PC-9 (cell line): ENCODE measurements around the gene RFTN1. TPM values are rescaled to one million over a fixed set of nuclear protein-coding genes. Genes with fewer than 3 reads are reported as not detected.

Experiments
- BruUV-seq: library from RNA; stranded (reverse); fragments of 400-500 nt; replicated peaks from 2 replicates; lab custom pipeline; 2021; lab: Mats Ljungman, UMichigan
- CTCF ChIA-PET: fragments of 300-600 bp; sonication (Branson Sonifier 250); formaldehyde crosslinking; loops from one replicate; lab custom pipeline; 2022; ENCODE audit warnings: antibody characterized with exemption; lab: Charles Lee
- POLR2A ChIA-PET: fragments of 300-600 bp; sonication (Branson Sonifier 250); formaldehyde crosslinking; loops from one replicate; lab custom pipeline; 2022; ENCODE audit warnings: antibody characterized with exemption; ENCODE audit not compliant: unreplicated experiment; lab: Charles Lee
- DNase-seq, 2 experiments: peaks; one replicate each; pipeline versions ENCODE4 v3.0.0 to v3.0.0-alpha.2; 2015 to 2022; ENCODE audit warnings: mixed read lengths in 1 of 2
- H2AFZ ChIP-seq: fragments of 200-600 bp; sonication (generic); 2 replicates; pipeline ENCODE4 v1.8.1; 2017; ENCODE audit warnings: antibody characterized with exemption
- H3F3A ChIP-seq: fragments of 200-600 bp; sonication (generic); 2 replicates; pipeline ENCODE4 v1.8.1; 2017; ENCODE audit warnings: antibody characterized with exemption, mild to moderate bottlenecking, low read depth; ENCODE audit not compliant: insufficient read depth
- H3K27ac ChIP-seq: fragments of 200-600 bp; sonication (generic); 2 replicates; pipeline ENCODE4 v1.6.1; 2016; ENCODE audit warnings: mixed run types
- H3K27me3 ChIP-seq: fragments of 200-600 bp; sonication (generic); 2 replicates; pipeline ENCODE4 v1.6.1; 2016; ENCODE audit warnings: low read depth, mixed run types; ENCODE audit not compliant: insufficient read depth
- H3K36me3 ChIP-seq: fragments of 200-600 bp; sonication (generic); 2 replicates; pipeline ENCODE4 v1.6.1; 2016; ENCODE audit warnings: low read depth, mixed run types
- H3K4me1 ChIP-seq: fragments of 200-600 bp; sonication (generic); replicated peaks from 2 replicates; pipeline ENCODE4 v1.6.1; 2016; ENCODE audit warnings: mixed run types; ENCODE audit not compliant: insufficient read depth
- H3K4me2 ChIP-seq: fragments of 200-600 bp; sonication (generic); 2 replicates; pipeline ENCODE4 v1.6.1; 2017; ENCODE audit warnings: mixed run types
- H3K4me3 ChIP-seq: fragments of 200-600 bp; sonication (generic); 2 replicates; pipeline ENCODE4 v1.6.1; 2016; ENCODE audit warnings: mixed run types
- H3K79me2 ChIP-seq: fragments of 200-600 bp; sonication (generic); 2 replicates; pipeline ENCODE4 v1.6.1; 2017; ENCODE audit warnings: low read depth, mixed run types
- H3K9me2 ChIP-seq: fragments of 200-600 bp; sonication (generic); 2 replicates; pipeline ENCODE4 v1.8.1; 2017; ENCODE audit warnings: mild to moderate bottlenecking; ENCODE audit not compliant: insufficient read depth
- H3K9me3 ChIP-seq: fragments of 200-600 bp; sonication (generic); 2 replicates; pipeline ENCODE4 v1.8.1; 2016; ENCODE audit warnings: low read depth; ENCODE audit not compliant: insufficient read depth
- H4K20me1 ChIP-seq: fragments of 200-600 bp; sonication (generic); 2 replicates; pipeline ENCODE4 v1.8.1; 2017; ENCODE audit not compliant: insufficient read depth
- EZH2 ChIP-seq: fragments of 200-600 bp; sonication (generic); IDR thresholded peaks from 2 replicates; pipeline ENCODE4 v1.8.0; 2017; ENCODE audit warnings: antibody characterized with exemption, low read depth
- intact Hi-C: fragments of 100-400 bp; cut with micrococcal nuclease; formaldehyde crosslinking; loops from one replicate; pipeline ENCODE4 v1.10.0; 2022; ENCODE audit not compliant: unreplicated experiment
- total RNA-seq: library from RNA; stranded (reverse); gene quantifications from 2 replicates; pipeline ENCODE4 v1.2.3, GENCODE V29; 2021
- TF ChIP-seq, protein P1 (sequence below): fragments of 200-600 bp; sonication (generic); conservative IDR thresholded peaks from 2 replicates; pipeline ENCODE4 v1.6.1; 2017; ENCODE audit warnings: mixed run types, antibody characterized with exemption, mild to moderate bottlenecking, moderate library complexity

RFTN1 gene
- total RNA-seq, 1 experiment from 2014 or later: 0.41 TPM

DNA sequence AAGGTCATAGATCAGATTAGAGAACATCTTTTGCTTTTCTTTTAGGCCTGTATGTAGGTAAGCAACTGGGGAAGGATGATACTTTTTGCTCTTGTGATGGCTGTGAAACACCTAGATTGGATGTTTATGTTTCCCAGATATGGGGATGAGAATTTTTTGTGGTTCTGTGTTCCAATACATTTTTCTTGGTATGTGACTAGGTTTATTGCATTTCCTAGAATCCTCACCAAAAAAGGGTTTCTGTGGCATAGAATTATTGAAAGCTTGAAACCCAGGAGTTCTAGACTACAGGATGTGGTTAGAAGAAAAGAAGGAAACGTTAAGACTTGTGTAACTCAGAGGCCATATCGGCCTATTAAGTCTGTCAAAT, 222.7 kb downstream of the RFTN1 start:
- Histone ChIP-seq H4K20me1 (peaks cover 7% of the 10 kb centered on the region; the same call in 1 of the 2 replicates), H3K4me3 (no peak overlapping the region), H3K27me3 (no peaks in the 10 kb centered on the region), H3K9me2 (no peaks in the 10 kb centered on the region), H3K4me2 (no peak overlapping the region), H3K79me2 (0 out of 2 replicates have a peak, but pooled peaks cover 4% of the 10 kb centered on the region), H3K4me1 (no peaks in the 10 kb centered on the region), H2AFZ (no peak overlapping the region), H3K36me3 (peaks cover 9% of the 10 kb centered on the region; the same call in 1 of the 2 replicates), H3K9me3 (no peaks in the 10 kb centered on the region), H3K27ac (no peak overlapping the region), H3F3A (no peaks in the 10 kb centered on the region)
- ChIA-PET POLR2A (no interaction called here), CTCF (interaction anchor here (0.5 to 1.0 kb wide), 2 partner anchors 69 to 735 kb away, joined by 4 to 5 read pairs; no protein-coding TSS in a partner anchor)
- TF ChIP-seq, protein P1, sequence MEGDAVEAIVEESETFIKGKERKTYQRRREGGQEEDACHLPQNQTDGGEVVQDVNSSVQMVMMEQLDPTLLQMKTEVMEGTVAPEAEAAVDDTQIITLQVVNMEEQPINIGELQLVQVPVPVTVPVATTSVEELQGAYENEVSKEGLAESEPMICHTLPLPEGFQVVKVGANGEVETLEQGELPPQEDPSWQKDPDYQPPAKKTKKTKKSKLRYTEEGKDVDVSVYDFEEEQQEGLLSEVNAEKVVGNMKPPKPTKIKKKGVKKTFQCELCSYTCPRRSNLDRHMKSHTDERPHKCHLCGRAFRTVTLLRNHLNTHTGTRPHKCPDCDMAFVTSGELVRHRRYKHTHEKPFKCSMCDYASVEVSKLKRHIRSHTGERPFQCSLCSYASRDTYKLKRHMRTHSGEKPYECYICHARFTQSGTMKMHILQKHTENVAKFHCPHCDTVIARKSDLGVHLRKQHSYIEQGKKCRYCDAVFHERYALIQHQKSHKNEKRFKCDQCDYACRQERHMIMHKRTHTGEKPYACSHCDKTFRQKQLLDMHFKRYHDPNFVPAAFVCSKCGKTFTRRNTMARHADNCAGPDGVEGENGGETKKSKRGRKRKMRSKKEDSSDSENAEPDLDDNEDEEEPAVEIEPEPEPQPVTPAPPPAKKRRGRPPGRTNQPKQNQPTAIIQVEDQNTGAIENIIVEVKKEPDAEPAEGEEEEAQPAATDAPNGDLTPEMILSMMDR: no peak
- no peak for TF ChIP-seq EZH2
- intact Hi-C loops: loop anchor here (1.0 to 10.0 kb wide), 5 partner anchors 259 to 1124 kb away; no protein-coding TSS in a partner anchor
- BruUV-seq: no TSS peak
- DNase-seq: no peak

DNA sequence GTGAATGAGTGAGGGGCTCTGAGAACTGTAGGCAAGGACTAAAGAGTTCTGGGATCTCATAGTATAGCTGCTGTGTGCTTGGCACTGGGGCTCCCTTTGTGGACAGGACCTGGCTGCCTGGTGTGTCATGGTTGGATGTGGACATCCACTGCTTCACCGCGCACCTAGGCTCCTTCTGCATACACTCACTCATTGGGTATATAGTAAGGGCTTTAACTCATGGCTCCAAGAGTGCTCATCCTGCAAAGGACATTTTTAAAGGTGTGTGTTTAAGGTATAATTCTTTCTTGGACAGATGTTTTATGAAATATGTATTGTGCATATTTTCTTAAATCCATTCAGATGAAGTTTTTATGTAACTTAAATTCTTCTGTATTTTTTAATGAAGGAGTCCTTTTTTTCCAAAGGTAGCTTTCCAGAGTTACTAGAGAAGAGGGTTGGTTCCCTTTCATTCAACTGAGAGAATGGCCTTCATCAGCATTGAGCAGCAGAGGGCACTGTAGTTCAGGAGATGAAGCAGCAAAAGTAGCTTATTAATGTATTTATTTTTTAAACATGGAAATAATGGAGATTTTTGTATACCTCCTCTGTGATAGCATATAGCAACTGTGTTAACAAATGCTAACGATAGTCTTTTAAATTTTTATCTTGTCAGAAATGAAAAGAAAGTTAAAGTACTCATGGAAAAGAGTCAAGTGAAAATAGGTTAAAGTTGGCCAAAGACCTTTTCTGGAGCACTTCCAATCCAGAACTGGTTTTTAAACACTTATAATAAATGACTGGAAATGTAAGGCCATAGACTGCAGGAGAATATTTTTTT, 223.3 kb downstream of the RFTN1 start:
- ChIA-PET POLR2A (no interaction called here), CTCF (interaction anchor here (0.5 to 1.0 kb wide), 4 partner anchors 18 to 735 kb away, joined by 3 to 5 read pairs (median 4); no protein-coding TSS in a partner anchor)
- Histone ChIP-seq H3K36me3 (peaks cover 9% of the 10 kb centered on the region; the same call in 1 of the 2 replicates), H3K27me3 (no peaks in the 10 kb centered on the region), H3K4me2 (no peak overlapping the region), H2AFZ (no peak overlapping the region), H3K79me2 (0 out of 2 replicates have a peak, but pooled peaks cover 4% of the 10 kb centered on the region), H3K4me1 (no peaks in the 10 kb centered on the region), H3K9me3 (no peaks in the 10 kb centered on the region), H3K27ac (no peak overlapping the region), H3K4me3 (no peak overlapping the region), H3F3A (no peaks in the 10 kb centered on the region), H4K20me1 (peaks cover 7% of the 10 kb centered on the region; the same call in 1 of the 2 replicates), H3K9me2 (no peaks in the 10 kb centered on the region)
- TF ChIP-seq EZH2: no peak
- TF ChIP-seq, protein P1: peak; percentile 91
- peak in 1 of 2 experiments; percentile 26 for DNase-seq
- intact Hi-C loops: loop anchor here (1.0 to 10.0 kb wide), 5 partner anchors 260 to 1125 kb away; no protein-coding TSS in a partner anchor
- BruUV-seq: no TSS peak

DNA sequence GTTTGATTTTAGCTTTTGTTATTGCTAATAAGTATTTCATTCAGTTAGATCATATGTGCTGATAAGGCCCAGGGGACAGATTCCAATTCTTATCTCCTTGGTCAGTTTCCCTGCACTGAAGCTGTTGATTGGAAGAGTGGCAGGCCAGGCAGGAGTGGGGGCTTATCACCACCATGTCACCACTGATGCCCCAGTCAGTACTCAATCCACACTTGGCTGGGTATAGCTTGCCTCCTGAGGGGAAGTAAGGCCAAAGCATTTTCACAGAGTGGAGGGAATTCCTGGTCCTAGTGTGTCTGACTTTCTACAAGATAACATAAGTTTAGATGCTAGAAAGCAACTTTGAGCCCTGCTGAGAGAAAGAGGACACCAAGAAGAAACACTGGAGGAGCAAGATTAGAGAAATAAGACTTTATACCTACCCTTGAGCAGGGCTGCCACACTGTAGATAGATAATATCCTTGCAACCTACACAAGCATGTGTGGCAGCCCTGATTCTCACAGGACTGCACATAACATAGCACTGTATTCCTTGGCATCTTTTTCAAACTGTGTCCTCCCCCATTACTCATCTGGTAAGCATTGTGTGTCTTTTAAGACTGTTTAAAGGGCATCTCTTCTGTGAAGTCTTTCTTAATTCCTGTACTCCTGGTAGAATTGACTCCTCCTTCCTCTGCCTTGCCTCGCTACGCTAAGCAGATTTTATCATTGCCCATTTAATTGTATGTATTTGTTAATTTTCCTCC, 224.2 kb downstream of the RFTN1 start:
- no peak overlapping the region for H3K4me3 ChIP-seq
- no peak overlapping the region for H3K4me2 ChIP-seq
- intact Hi-C loops: no loop called here
- H4K20me1 ChIP-seq: peaks cover 7% of the 10 kb centered on the region; the same call in 1 of the 2 replicates
- ChIA-PET CTCF (interaction anchor here (1.2 kb wide), 1 partner anchor 261 kb away, joined by 4 read pairs; no protein-coding TSS in a partner anchor), POLR2A (no interaction called here)
- H3K4me1 ChIP-seq: no peaks in the 10 kb centered on the region
- H3K27me3 ChIP-seq: no peaks in the 10 kb centered on the region
- H3K9me3 ChIP-seq: no peaks in the 10 kb centered on the region
- DNase-seq: no peak
- H3K79me2 ChIP-seq: 0 out of 2 replicates have a peak, but pooled peaks cover 4% of the 10 kb centered on the region
- H3K9me2 ChIP-seq: no peaks in the 10 kb centered on the region
- H3K27ac ChIP-seq: no peak overlapping the region
- no peak overlapping the region for H2AFZ ChIP-seq
- H3F3A ChIP-seq: no peaks in the 10 kb centered on the region
- BruUV-seq: no TSS peak
- no peak for TF ChIP-seq EZH2
- TF ChIP-seq, protein P1: no peak
- peaks cover 6% of the 10 kb centered on the region; the same call in 1 of the 2 replicates for H3K36me3 ChIP-seq
